Large intestine (tissue), 3 donors: ENCODE results near the gene ADAMTS1. TPM values are rescaled to one million over a fixed set of nuclear protein-coding genes. Genes with fewer than 3 reads are reported as not detected.
A peak's percentile ranks its signal among the peaks of the same experiment; 100 is the strongest.

Experiments used
- DNase-seq, 2 donors: peaks; one replicate each; pipeline versions ENCODE4 v3.0.0 to v3.0.0-alpha.2; 2013
- H3K27ac ChIP-seq: one replicate; pipeline ENCODE4 v1.5.1; 2013; ENCODE audit warnings: low read length
- H3K27me3 ChIP-seq: 2 replicates; pipeline ENCODE4 v1.6.1; 2013; ENCODE audit warnings: low read length; ENCODE audit not compliant: control insufficient read depth, insufficient read depth
- H3K36me3 ChIP-seq: 2 replicates; pipeline ENCODE4 v1.6.1; 2013; ENCODE audit warnings: low read length; ENCODE audit not compliant: control insufficient read depth, insufficient read depth
- H3K4me1 ChIP-seq: one replicate; pipeline ENCODE4 v1.6.1; 2013; ENCODE audit warnings: low read length; ENCODE audit not compliant: control insufficient read depth, insufficient read depth
- H3K4me3 ChIP-seq: one replicate; pipeline ENCODE4 v1.5.1; 2013; ENCODE audit warnings: low read length
- H3K9me3 ChIP-seq: one replicate; pipeline ENCODE4 v1.6.1; 2013; ENCODE audit warnings: mild to moderate bottlenecking, low read depth, low read length, moderate library complexity; ENCODE audit not compliant: control insufficient read depth
- WGBS: methylation state at CpG from one replicate; pipeline ENCODE4 v1.1.5; 2013; ENCODE audit warnings: low lambda C conversion rate; ENCODE audit not compliant: insufficient coverage; 5-methylcytosine and 5-hydroxymethylcytosine counted together
- polyA plus RNA-seq: library from polyadenylated mRNA; unstranded; fragments of 120-200 nt; gene quantifications from one replicate; pipeline ENCODE4 v1.2.1, GENCODE V29; 2013

Gene ADAMTS1
- polyA plus RNA-seq, 1 donor, result 32.5 TPM

- WGBS, result 8% methylated on average over 2 of the region's 50 CpGs
- peak; percentile 80 to 88 for DNase-seq
- Histone ChIP-seq H3K4me1 (peaks cover 4% of the 10 kb centered on the region), H3K27ac (peak overlapping the region; percentile 91), H3K9me3 (no peaks in the 10 kb centered on the region), H3K27me3 (no peaks in the 10 kb centered on the region), H3K36me3 (peaks cover 9% of the 10 kb centered on the region), H3K4me3 (peak overlapping the region; percentile 87)
These were observed 1.1 kb upstream of the ADAMTS1 start for GRCh38 chr21:26846036-26846931.

- no peaks in the 10 kb centered on the region for H3K27me3 ChIP-seq
- no peaks in the 10 kb centered on the region for H3K9me3 ChIP-seq
- DNase-seq, result no peak
- peak overlapping the region; percentile 91 for H3K27ac ChIP-seq
- no CpG with 5 or more reads among the region's 7 CpGs for WGBS
- peaks cover 14% of the 10 kb centered on the region for H3K36me3 ChIP-seq
- H3K4me3 ChIP-seq, result peak overlapping the region; percentile 87
- H3K4me1 ChIP-seq, result peaks cover 4% of the 10 kb centered on the region
These were observed 488 bp upstream of the ADAMTS1 start for GRCh38 chr21:26845759-26846035.

GRCh38 chr21:26844258-26845065 is 747 bp downstream of the ADAMTS1 start:
- H3K27ac ChIP-seq, result peak overlapping the region; percentile 91
- no CpG with 5 or more reads among the region's 96 CpGs for WGBS
- H3K27me3 ChIP-seq, result no peaks in the 10 kb centered on the region
- no peaks in the 10 kb centered on the region for H3K9me3 ChIP-seq
- H3K4me3 ChIP-seq, result peak overlapping the region; percentile 87
- peaks cover 26% of the 10 kb centered on the region for H3K36me3 ChIP-seq
- H3K4me1 ChIP-seq, result peaks cover 4% of the 10 kb centered on the region
- peak; percentile 33 to 77 for DNase-seq

- no CpG with 5 or more reads among the region's 11 CpGs for WGBS
- Histone ChIP-seq H3K4me1 (peaks cover 4% of the 10 kb centered on the region), H3K9me3 (no peaks in the 10 kb centered on the region), H3K27me3 (no peaks in the 10 kb centered on the region), H3K36me3 (peaks cover 31% of the 10 kb centered on the region), H3K27ac (peak overlapping the region; percentile 91), H3K4me3 (peak overlapping the region; percentile 87)
- peak in 1 of 2 donors; percentile 71 for DNase-seq
These were observed 1.3 kb downstream of the ADAMTS1 start for GRCh38 chr21:26843933-26844257.

- DNase-seq, result peak; percentile 93 to 95
- peak overlapping the region; percentile 87 for H3K4me3 ChIP-seq
- peak overlapping the region; percentile 91 for H3K27ac ChIP-seq
- H3K36me3 ChIP-seq, result peaks cover 38% of the 10 kb centered on the region
- WGBS, result 0% methylated on average over 3 of the region's 35 CpGs
- no peaks in the 10 kb centered on the region for H3K27me3 ChIP-seq
- peaks cover 4% of the 10 kb centered on the region for H3K4me1 ChIP-seq
- H3K9me3 ChIP-seq, result no peaks in the 10 kb centered on the region
These were observed 2.0 kb downstream of the ADAMTS1 start for GRCh38 chr21:26842974-26843932.

- H3K27me3 ChIP-seq, result no peaks in the 10 kb centered on the region
- H3K4me1 ChIP-seq, result peaks cover 4% of the 10 kb centered on the region
- peaks cover 47% of the 10 kb centered on the region for H3K36me3 ChIP-seq
- peak in 1 of 2 donors; percentile 15 for DNase-seq
- H3K4me3 ChIP-seq, result peak overlapping the region; percentile 87
- H3K9me3 ChIP-seq, result no peaks in the 10 kb centered on the region
- 45% methylated on average over 2 of the region's 11 CpGs for WGBS
- peak overlapping the region; percentile 91 for H3K27ac ChIP-seq
These were observed 2.9 kb downstream of the ADAMTS1 start for GRCh38 chr21:26842300-26842699.

GRCh38 chr21:26840912-26841311 is 4.3 kb downstream of the ADAMTS1 start:
- peak; percentile 32 to 47 for DNase-seq
- no peak overlapping the region for H3K27ac ChIP-seq
- no peaks in the 10 kb centered on the region for H3K27me3 ChIP-seq
- no peaks in the 10 kb centered on the region for H3K9me3 ChIP-seq
- peaks cover 53% of the 10 kb centered on the region for H3K36me3 ChIP-seq
- H3K4me3 ChIP-seq, result no peak overlapping the region
- H3K4me1 ChIP-seq, result peaks cover 4% of the 10 kb centered on the region
- WGBS, result 100% methylated on average over 1 of the region's 7 CpGs

GRCh38 chr21:26840201-26840600 is 5.0 kb downstream of the ADAMTS1 start:
- no CpG with 5 or more reads among the region's 10 CpGs for WGBS
- no peak for DNase-seq
- Histone ChIP-seq H3K27ac (no peak overlapping the region), H3K36me3 (peaks cover 53% of the 10 kb centered on the region), H3K27me3 (no peaks in the 10 kb centered on the region), H3K9me3 (no peaks in the 10 kb centered on the region), H3K4me1 (peaks cover 4% of the 10 kb centered on the region), H3K4me3 (no peak overlapping the region)

GRCh38 chr21:26837539-26837938 is 7.7 kb downstream of the ADAMTS1 start:
- Histone ChIP-seq H3K4me3 (no peak overlapping the region), H3K4me1 (peaks cover 4% of the 10 kb centered on the region), H3K9me3 (no peaks in the 10 kb centered on the region), H3K27me3 (no peaks in the 10 kb centered on the region), H3K36me3 (peaks cover 53% of the 10 kb centered on the region), H3K27ac (no peak overlapping the region)
- WGBS, result no CpG with 5 or more reads among the region's 3 CpGs
- no peak for DNase-seq

GRCh38 chr21:26836528-26836927 is 8.7 kb downstream of the ADAMTS1 start:
- Histone ChIP-seq H3K36me3 (peaks cover 44% of the 10 kb centered on the region), H3K27ac (no peak overlapping the region)

More at GRCh38 chr21:26836528-26836927, 8.7 kb downstream of the ADAMTS1 start:
- H3K4me3 ChIP-seq, result no peak overlapping the region
- WGBS, result no CpG with 5 or more reads among the region's 3 CpGs
- H3K27me3 ChIP-seq, result no peaks in the 10 kb centered on the region
- no peaks in the 10 kb centered on the region for H3K9me3 ChIP-seq
- H3K4me1 ChIP-seq, result no peaks in the 10 kb centered on the region
- no peak for DNase-seq
